SK-N-SH (cell line): ENCODE data around the gene BSN. TPM values are rescaled to one million over a fixed set of nuclear protein-coding genes. Genes with fewer than 3 reads are reported as not detected.

Source experiments
- CTCF ChIA-PET: fragments of 300-600, 350-600 bp; formaldehyde crosslinking; extraction: SDS; loops from one replicate; lab custom pipeline; 2021; lab: Yijun Ruan, JAX
- POLR2A ChIA-PET: fragments of 350-600 bp; sonication (Branson Sonifier 250); formaldehyde crosslinking; extraction: SDS; loops from one replicate; lab custom pipeline; 2020; ENCODE audit warnings: antibody characterized with exemption, inconsistent platforms; lab: Yijun Ruan, JAX
- DNase-seq: peaks from one replicate; pipeline ENCODE4 v3.0.0; 2012
- H2AFZ ChIP-seq: fragments of 200-600 bp; sonication (generic); 2 replicates; pipeline ENCODE4 v1.8.1; 2016; ENCODE audit warnings: antibody characterized with exemption, mild to moderate bottlenecking, low read depth
- H3F3A ChIP-seq: fragments of 200-600 bp; sonication (generic); replicated peaks from 2 replicates; pipeline ENCODE3; 2016; ENCODE audit warnings: antibody characterized with exemption, mild to moderate bottlenecking; ENCODE audit not compliant: insufficient read depth
- H3K27ac ChIP-seq, 2 experiments: fragments of 200-500 bp in 1 of 2; fragments of 200-600 bp in 1 of 2; sonication (Bioruptor generic) in 1 of 2; sonication (generic), shearing (Covaris generic) in 1 of 2; 2 replicates each; pipeline versions ENCODE4 v1.5.1 to v1.6.1; 2014 to 2016; ENCODE audit warnings: low read depth in 2 of 2, inconsistent platforms in 1 of 2, low read length in 1 of 2, mild to moderate bottlenecking in 1 of 2, mixed read lengths in 1 of 2
- H3K27me3 ChIP-seq: fragments of 200-600 bp; sonication (generic), shearing (Covaris generic); 2 replicates; pipeline ENCODE4 v1.6.1; 2016; ENCODE audit warnings: mixed run types; ENCODE audit not compliant: insufficient read depth
- H3K36me3 ChIP-seq, 2 experiments: fragments of 200-500 bp in 1 of 2; fragments of 200-600 bp in 1 of 2; sonication (Bioruptor generic) in 1 of 2; sonication (generic) in 1 of 2; replicated peaks in 1 of 2; 2 replicates each; pipeline versions ENCODE3 to v1.5.1; 2014 to 2016; ENCODE audit warnings: low read length in 1 of 2, mild to moderate bottlenecking in 1 of 2; ENCODE audit not compliant: insufficient read depth in 2 of 2, control insufficient read depth in 1 of 2
- H3K4me1 ChIP-seq, 2 experiments: fragments of 200-500 bp in 1 of 2; fragments of 200-600 bp in 1 of 2; sonication (Bioruptor generic) in 1 of 2; sonication (generic), shearing (Covaris generic) in 1 of 2; 2 replicates each; pipeline versions ENCODE4 v1.5.1 to v1.6.1; 2014 to 2016; ENCODE audit warnings: low read depth in 1 of 2, low read length in 1 of 2, mixed run types in 1 of 2; ENCODE audit not compliant: insufficient read depth in 2 of 2, control insufficient read depth in 1 of 2
- H3K4me2 ChIP-seq: fragments of 200-600 bp; sonication (generic), shearing (Covaris generic); 2 replicates; pipeline ENCODE4 v1.6.1; 2017; ENCODE audit warnings: mixed run types
- H3K4me3 ChIP-seq, 2 experiments: fragments of 200-500 bp in 1 of 2; fragments of 200-600 bp in 1 of 2; sonication (Bioruptor generic) in 1 of 2; sonication (generic), shearing (Covaris generic) in 1 of 2; 2 replicates each; pipeline versions ENCODE4 v1.5.1 to v1.8.1; 2014 to 2016; ENCODE audit warnings: low read depth in 2 of 2, inconsistent platforms in 1 of 2, low read length in 1 of 2, mild to moderate bottlenecking in 1 of 2, mixed read lengths in 1 of 2, moderate library complexity in 1 of 2
- H3K79me2 ChIP-seq: fragments of 200-600 bp; sonication (generic); 2 replicates; pipeline ENCODE4 v1.8.1; 2017; ENCODE audit warnings: mild to moderate bottlenecking; ENCODE audit not compliant: insufficient read depth
- H3K9ac ChIP-seq: fragments of 200-600 bp; sonication (generic); 2 replicates; pipeline ENCODE4 v1.6.1; 2017; ENCODE audit warnings: mixed run types
- H3K9me2 ChIP-seq: fragments of 200-600 bp; sonication (generic); 2 replicates; pipeline ENCODE4 v1.6.1; 2017; ENCODE audit warnings: mixed run types
- H3K9me3 ChIP-seq: fragments of 200-600 bp; sonication (generic); 2 replicates; pipeline ENCODE4 v1.6.1; 2017; ENCODE audit warnings: mixed run types, mild to moderate bottlenecking, moderate library complexity
- H4K20me1 ChIP-seq: fragments of 200-600 bp; sonication (generic); 2 replicates; pipeline ENCODE4 v1.6.1; 2017; ENCODE audit warnings: mild to moderate bottlenecking, mixed run types; ENCODE audit not compliant: insufficient read depth
- CHD2 ChIP-seq: fragments of 150-350 bp; IDR thresholded peaks from 2 replicates; pipeline ENCODE4 v1.6.1; 2018; ENCODE audit warnings: low read length; ENCODE audit not compliant: partially characterized antibody
- EP300 ChIP-seq, 2 experiments: IDR thresholded peaks; 2 replicates each; pipeline versions ENCODE4 v1.4.0 to v1.6.1; 2012; ENCODE audit warnings: borderline replicate concordance in 1 of 2, low read depth in 1 of 2, low read length in 1 of 2
- GABPA ChIP-seq: IDR thresholded peaks from 2 replicates; pipeline ENCODE4 v1.4.0; 2012; ENCODE audit warnings: low read depth, mild to moderate bottlenecking
- GATA2 ChIP-seq: sonication (generic); formaldehyde crosslinking; IDR thresholded peaks from 2 replicates; pipeline ENCODE4 v1.5.0; 2020; ENCODE audit warnings: mild to moderate bottlenecking, missing genetic modification reagents
- IRF3 ChIP-seq: fragments of 150-350 bp; IDR thresholded peaks from 2 replicates; pipeline ENCODE4 v1.6.1; 2016; ENCODE audit warnings: mild to moderate bottlenecking, low read depth, low read length
- MXI1 ChIP-seq: IDR thresholded peaks from 2 replicates; pipeline ENCODE4 v1.6.1; 2012; ENCODE audit warnings: mild to moderate bottlenecking, low read depth, low read length, improper control_type of control experiment
- NFIC ChIP-seq: IDR thresholded peaks from 2 replicates; pipeline ENCODE4 v1.4.0; 2012; ENCODE audit warnings: borderline replicate concordance
- NRF1 ChIP-seq: IDR thresholded peaks from 2 replicates; pipeline ENCODE4 v1.6.1; 2012; ENCODE audit warnings: low read depth, mild to moderate bottlenecking, low read length
- RAD21 ChIP-seq: IDR thresholded peaks from 2 replicates; pipeline ENCODE4 v1.6.1; 2012; ENCODE audit warnings: mild to moderate bottlenecking, low read length
- RCOR1 ChIP-seq: fragments of 150-350 bp; IDR thresholded peaks from 2 replicates; pipeline ENCODE4 v1.6.1; 2017; ENCODE audit warnings: antibody characterized with exemption, low read length
- RFX5 ChIP-seq: IDR thresholded peaks from 2 replicates; pipeline ENCODE4 v1.6.1; 2012; ENCODE audit warnings: mild to moderate bottlenecking, improper control_type of control experiment, low read length
- RXRA ChIP-seq: IDR thresholded peaks from 2 replicates; pipeline ENCODE4 v1.4.0; 2012; ENCODE audit warnings: low read depth, mild to moderate bottlenecking, borderline replicate concordance
- SMC3 ChIP-seq: IDR thresholded peaks from 2 replicates; pipeline ENCODE4 v1.6.1; 2012; ENCODE audit warnings: low read depth, low read length, improper control_type of control experiment
- TCF12 ChIP-seq: IDR thresholded peaks from 2 replicates; pipeline ENCODE4 v1.4.0; 2012
- YY1 ChIP-seq: IDR thresholded peaks from 2 replicates; pipeline ENCODE4 v1.4.0; 2012; ENCODE audit warnings: low read depth, mild to moderate bottlenecking
- WGBS: methylation state at CpG from one replicate; pipeline ENCODE4 v1.1.6; 2017; ENCODE audit warnings: low lambda C conversion rate; 5-methylcytosine and 5-hydroxymethylcytosine counted together
- polyA plus RNA-seq, 3 experiments: library from polyadenylated mRNA; depleted of rRNA; stranded (reverse); fragments of >200 nt; gene quantifications; 2 replicates each; pipeline ENCODE4 v1.2.3, GENCODE V29; 2012
- TF ChIP-seq, protein P1 (sequence below): fragments of 150-350 bp; IDR thresholded peaks from 2 replicates; pipeline ENCODE4 v1.6.1; 2017; ENCODE audit warnings: antibody characterized with exemption, low read length, low read depth, borderline replicate concordance
- TF ChIP-seq, protein P2 (sequence below): IDR thresholded peaks from 2 replicates; pipeline ENCODE4; 2012
- TF ChIP-seq, protein P3 (sequence below): IDR thresholded peaks from 2 replicates; pipeline ENCODE4 v1.4.0; 2012; ENCODE audit warnings: low read depth, borderline replicate concordance

BSN gene
- polyA plus RNA-seq, 1 of the 3 experiments (the other 2 are of a cell fraction): 0.07 TPM

DNA sequence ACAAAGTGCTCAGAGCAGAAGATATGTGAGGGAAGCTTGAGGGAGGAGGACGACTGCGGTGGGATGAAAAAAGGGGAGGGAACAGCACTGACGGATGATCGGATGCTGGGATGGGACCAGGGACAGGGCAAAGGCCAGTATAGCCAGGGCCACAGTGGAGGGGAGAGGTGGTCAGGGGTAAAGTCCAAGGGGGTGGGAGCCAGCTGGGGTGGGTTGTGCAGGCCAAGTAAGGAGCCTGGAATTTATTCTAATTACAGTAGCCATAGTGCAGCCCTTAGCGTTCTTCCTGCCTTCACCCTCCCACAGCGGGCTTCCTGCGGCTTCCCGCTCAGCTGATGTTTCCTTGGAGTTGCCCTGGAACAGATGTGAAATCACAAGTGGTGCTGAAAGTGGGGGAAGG lies 112.3 kb downstream of the BSN start:
- no peak for DNase-seq
- CTCF ChIA-PET: interaction anchor here (0.8 to 5.3 kb wide), 5 partner anchors 24 to 217 kb away, joined by 3 to 57 read pairs (median 3); no protein-coding TSS in a partner anchor
- H3K9ac ChIP-seq: no peak overlapping the region
- H4K20me1 ChIP-seq: no peaks in the 10 kb centered on the region
- no peak overlapping the region for H3K4me2 ChIP-seq
- no peaks in the 10 kb centered on the region for H3K27me3 ChIP-seq
- no peak overlapping the region for H3K4me3 ChIP-seq
- H3K27ac ChIP-seq: no peak overlapping the region
- no peaks in the 10 kb centered on the region for H3K9me3 ChIP-seq
- TF ChIP-seq, protein P1, sequence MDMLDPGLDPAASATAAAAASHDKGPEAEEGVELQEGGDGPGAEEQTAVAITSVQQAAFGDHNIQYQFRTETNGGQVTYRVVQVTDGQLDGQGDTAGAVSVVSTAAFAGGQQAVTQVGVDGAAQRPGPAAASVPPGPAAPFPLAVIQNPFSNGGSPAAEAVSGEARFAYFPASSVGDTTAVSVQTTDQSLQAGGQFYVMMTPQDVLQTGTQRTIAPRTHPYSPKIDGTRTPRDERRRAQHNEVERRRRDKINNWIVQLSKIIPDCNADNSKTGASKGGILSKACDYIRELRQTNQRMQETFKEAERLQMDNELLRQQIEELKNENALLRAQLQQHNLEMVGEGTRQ: no peak
- TF ChIP-seq CHD2 (no peak), RAD21 (no peak), SMC3 (no peak), EP300 (IDR thresholded peaks at IDR 0.05; ENCODE audit: borderline replicate concordance in 1 of 2, low read depth in 1 of 2, low read length in 1 of 2) (no peak), GATA2 (CRISPR knock-in tag) (no peak), RCOR1 (no peak), MXI1 (no peak), GABPA (no peak), NRF1 (no peak), TCF12 (no peak), RFX5 (no peak)
- TF ChIP-seq, protein P2, sequence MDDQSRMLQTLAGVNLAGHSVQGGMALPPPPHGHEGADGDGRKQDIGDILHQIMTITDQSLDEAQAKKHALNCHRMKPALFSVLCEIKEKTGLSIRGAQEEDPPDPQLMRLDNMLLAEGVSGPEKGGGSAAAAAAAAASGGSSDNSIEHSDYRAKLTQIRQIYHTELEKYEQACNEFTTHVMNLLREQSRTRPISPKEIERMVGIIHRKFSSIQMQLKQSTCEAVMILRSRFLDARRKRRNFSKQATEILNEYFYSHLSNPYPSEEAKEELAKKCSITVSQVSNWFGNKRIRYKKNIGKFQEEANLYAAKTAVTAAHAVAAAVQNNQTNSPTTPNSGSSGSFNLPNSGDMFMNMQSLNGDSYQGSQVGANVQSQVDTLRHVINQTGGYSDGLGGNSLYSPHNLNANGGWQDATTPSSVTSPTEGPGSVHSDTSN: no peak
- TF ChIP-seq, all 33 proteins: peak for 0
- no peak overlapping the region for H2AFZ ChIP-seq
- WGBS: 83% methylated on average over 8 of the region's 8 CpGs
- no peaks in the 10 kb centered on the region for H3K79me2 ChIP-seq
- no peaks in the 10 kb centered on the region for H3F3A ChIP-seq
- POLR2A ChIA-PET: interaction anchor here (0.9 to 1.6 kb wide), 2 partner anchors 11 to 112 kb away, joined by 3 read pairs; partner anchors contain the start of gene BSN
- H3K9me2 ChIP-seq: no peaks in the 10 kb centered on the region
- H3K36me3 ChIP-seq: no peaks in the 10 kb centered on the region
- H3K4me1 ChIP-seq: peaks cover 0 to 4% of the 10 kb centered on the region in 2 experiments; a peak in 1 of 4 replicates

DNA sequence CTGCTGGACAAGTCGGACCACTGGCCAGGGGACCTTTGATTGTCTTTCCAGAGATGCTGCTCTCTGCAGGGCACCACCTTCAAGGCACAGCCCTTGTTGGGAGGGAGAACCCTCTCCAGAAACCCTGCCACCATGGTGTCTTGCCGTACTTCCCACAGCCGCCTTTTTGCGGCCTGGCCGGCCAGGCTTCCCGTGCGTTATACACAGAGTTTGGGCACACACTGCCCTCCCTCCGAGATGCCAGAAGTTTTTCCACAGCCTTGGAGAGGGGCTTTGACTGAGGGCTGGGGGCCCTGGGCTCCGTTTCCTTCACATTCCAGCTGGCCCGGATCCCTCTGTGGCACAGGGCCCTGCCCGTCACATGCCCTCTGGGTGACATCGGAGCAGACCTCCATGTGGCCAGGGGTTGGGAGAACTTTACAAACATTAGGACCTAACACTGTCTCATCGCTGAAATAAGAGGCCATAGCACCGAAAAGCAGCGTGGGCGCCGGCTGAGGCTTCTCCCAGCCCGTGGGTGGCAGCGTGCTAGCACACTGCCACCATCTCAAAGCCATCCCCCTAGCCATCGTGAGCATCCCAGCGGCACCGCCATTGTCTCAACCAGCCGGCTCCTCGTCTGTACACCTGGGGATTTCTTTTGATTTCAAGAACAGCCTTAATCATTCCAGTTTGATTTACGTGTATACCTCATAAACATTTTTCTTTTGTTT lies 113.6 kb downstream of the BSN start:
- CTCF ChIA-PET: interaction anchor here (0.7 to 1.4 kb wide), 2 partner anchors 25 to 128 kb away, joined by 3 read pairs; no protein-coding TSS in a partner anchor

More for the DNA sequence above, 113.6 kb downstream of the BSN start:
- no peaks in the 10 kb centered on the region for H3K9me3 ChIP-seq
- H3K79me2 ChIP-seq: no peaks in the 10 kb centered on the region
- H3F3A ChIP-seq: peaks cover 5% of the 10 kb centered on the region
- H3K36me3 ChIP-seq: no peaks in the 10 kb centered on the region
- TF ChIP-seq RXRA: no peak
- no peak for TF ChIP-seq YY1
- TF ChIP-seq, protein P3, sequence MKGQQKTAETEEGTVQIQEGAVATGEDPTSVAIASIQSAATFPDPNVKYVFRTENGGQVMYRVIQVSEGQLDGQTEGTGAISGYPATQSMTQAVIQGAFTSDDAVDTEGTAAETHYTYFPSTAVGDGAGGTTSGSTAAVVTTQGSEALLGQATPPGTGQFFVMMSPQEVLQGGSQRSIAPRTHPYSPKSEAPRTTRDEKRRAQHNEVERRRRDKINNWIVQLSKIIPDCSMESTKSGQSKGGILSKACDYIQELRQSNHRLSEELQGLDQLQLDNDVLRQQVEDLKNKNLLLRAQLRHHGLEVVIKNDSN: no peak
- no peak for TF ChIP-seq NFIC
- TF ChIP-seq IRF3: no peak
- TF ChIP-seq, protein P2: no peak
- TF ChIP-seq TCF12: no peak
- POLR2A ChIA-PET: no interaction called here
- no peak overlapping the region for H3K27ac ChIP-seq
- H2AFZ ChIP-seq: no peak overlapping the region
- no peaks in the 10 kb centered on the region for H3K9me2 ChIP-seq
- no peak overlapping the region for H3K4me3 ChIP-seq
- H3K4me1 ChIP-seq: peaks cover 0 to 4% of the 10 kb centered on the region in 2 experiments; a peak in 1 of 4 replicates
- H3K9ac ChIP-seq: no peak overlapping the region
- no peaks in the 10 kb centered on the region for H3K27me3 ChIP-seq
- WGBS: 86% methylated on average over 22 of the region's 25 CpGs
- no peaks in the 10 kb centered on the region for H4K20me1 ChIP-seq
- no peak overlapping the region for H3K4me2 ChIP-seq
- DNase-seq: no peak
